ENCODE measurements around the gene DTX1. TPM values are rescaled to one million over a fixed set of nuclear protein-coding genes. Genes with fewer than 3 reads are reported as not detected.
A peak's percentile ranks its signal among the peaks of the same experiment; 100 is the strongest.

The DTX1 gene
- total RNA-seq, 1 experiment from 2014 or later, result 227 TPM

- Histone ChIP-seq H3K36me3 (ENCODE audit: insufficient read depth, low read length) (peaks cover 67% of the 10 kb centered on the region), H3K4me2 (ENCODE audit: low read depth, low read length, poor library complexity, severe bottlenecking) (no peak overlapping the region), H2AFZ (ENCODE audit: low read length) (no peak overlapping the region), H3K79me2 (ENCODE audit: low read length) (peaks cover 30% of the 10 kb centered on the region), H3K27me3 (ENCODE audit: low read length) (no peaks in the 10 kb centered on the region), H3K4me3 (ENCODE audit: low read length) (no peak overlapping the region), H4K20me1 (ENCODE audit: insufficient read depth, low read depth, low read length) (peaks cover 29% of the 10 kb centered on the region), H3K27ac (ENCODE audit: low read length) (peak overlapping the region; percentile 93), H3K4me1 (ENCODE audit: low read length) (peaks cover 71% of the 10 kb centered on the region), H3K9me3 (ENCODE audit: low read length) (no peaks in the 10 kb centered on the region), H3K9ac (ENCODE audit: low read length) (no peak overlapping the region), H3K9me2 (replicated peaks; ENCODE audit: insufficient read depth, low read length) (no peaks in the 10 kb centered on the region)
- no peak for DNase-seq
Measured at GRCh38 chr12:113088971-113089756, 32.6 kb downstream of the DTX1 start.

- Histone ChIP-seq H3K9me3 (ENCODE audit: low read length) (no peaks in the 10 kb centered on the region), H3K4me1 (ENCODE audit: low read length) (peaks cover 69% of the 10 kb centered on the region), H3K27me3 (ENCODE audit: low read length) (no peaks in the 10 kb centered on the region), H3K4me2 (ENCODE audit: low read depth, low read length, poor library complexity, severe bottlenecking) (no peak overlapping the region), H3K79me2 (ENCODE audit: low read length) (peaks cover 29% of the 10 kb centered on the region), H4K20me1 (ENCODE audit: insufficient read depth, low read depth, low read length) (peaks cover 29% of the 10 kb centered on the region), H3K9ac (ENCODE audit: low read length) (no peak overlapping the region), H3K9me2 (replicated peaks; ENCODE audit: insufficient read depth, low read length) (no peaks in the 10 kb centered on the region), H3K27ac (ENCODE audit: low read length) (peak overlapping the region; percentile 93; the same call in 1 of the 2 replicates), H2AFZ (ENCODE audit: low read length) (no peak overlapping the region), H3K36me3 (ENCODE audit: insufficient read depth, low read length) (peaks cover 66% of the 10 kb centered on the region), H3K4me3 (ENCODE audit: low read length) (no peak overlapping the region)
- peak; percentile 43 for DNase-seq
Measured at GRCh38 chr12:113089839-113090238, 33.3 kb downstream of the DTX1 start.

- Histone ChIP-seq H3K9me3 (ENCODE audit: low read length) (no peaks in the 10 kb centered on the region), H3K4me2 (ENCODE audit: low read depth, low read length, poor library complexity, severe bottlenecking) (no peak overlapping the region), H3K27ac (ENCODE audit: low read length) (no peak overlapping the region)
Measured at GRCh38 chr12:113090740-113091139, 34.2 kb downstream of the DTX1 start.

GRCh38 chr12:113091506-113091905 lies 35.0 kb downstream of the DTX1 start:
- no peak overlapping the region for H3K4me3 ChIP-seq (ENCODE audit: low read length)
- H3K79me2 ChIP-seq (ENCODE audit: low read length), result peaks cover 17% of the 10 kb centered on the region; the same call in 1 of the 2 replicates
- H3K4me2 ChIP-seq (ENCODE audit: low read depth, low read length, poor library complexity, severe bottlenecking), result no peak overlapping the region
- peaks cover 69% of the 10 kb centered on the region for H3K4me1 ChIP-seq (ENCODE audit: low read length)
- DNase-seq, result no peak
- H2AFZ ChIP-seq (ENCODE audit: low read length), result no peak overlapping the region
- H3K9ac ChIP-seq (ENCODE audit: low read length), result no peak overlapping the region
- H3K27me3 ChIP-seq (ENCODE audit: low read length), result no peaks in the 10 kb centered on the region
- H4K20me1 ChIP-seq (ENCODE audit: insufficient read depth, low read depth, low read length), result peaks cover 29% of the 10 kb centered on the region
- no peaks in the 10 kb centered on the region for H3K9me2 ChIP-seq (replicated peaks; ENCODE audit: insufficient read depth, low read length)
- H3K27ac ChIP-seq (ENCODE audit: low read length), result peak overlapping the region; percentile 36
- no peaks in the 10 kb centered on the region for H3K9me3 ChIP-seq (ENCODE audit: low read length)
- H3K36me3 ChIP-seq (ENCODE audit: insufficient read depth, low read length), result peaks cover 64% of the 10 kb centered on the region

More at GRCh38 chr12:113090740-113091139, 34.2 kb downstream of the DTX1 start:
- peaks cover 69% of the 10 kb centered on the region for H3K4me1 ChIP-seq (ENCODE audit: low read length)
- no peaks in the 10 kb centered on the region for H3K9me2 ChIP-seq (replicated peaks; ENCODE audit: insufficient read depth, low read length)
- H3K27me3 ChIP-seq (ENCODE audit: low read length), result no peaks in the 10 kb centered on the region
- no peak overlapping the region for H3K9ac ChIP-seq (ENCODE audit: low read length)
- H4K20me1 ChIP-seq (ENCODE audit: insufficient read depth, low read depth, low read length), result peaks cover 29% of the 10 kb centered on the region
- DNase-seq, result no peak
- peaks cover 69% of the 10 kb centered on the region for H3K36me3 ChIP-seq (ENCODE audit: insufficient read depth, low read length)
- peaks cover 22% of the 10 kb centered on the region for H3K79me2 ChIP-seq (ENCODE audit: low read length)
- no peak overlapping the region for H2AFZ ChIP-seq (ENCODE audit: low read length)
- H3K4me3 ChIP-seq (ENCODE audit: low read length), result no peak overlapping the region

- Histone ChIP-seq H3K9ac (ENCODE audit: low read length) (no peak overlapping the region), H3K4me2 (ENCODE audit: low read depth, low read length, poor library complexity, severe bottlenecking) (no peak overlapping the region), H2AFZ (ENCODE audit: low read length) (no peak overlapping the region), H3K9me2 (replicated peaks; ENCODE audit: insufficient read depth, low read length) (no peaks in the 10 kb centered on the region), H4K20me1 (ENCODE audit: insufficient read depth, low read depth, low read length) (peaks cover 25% of the 10 kb centered on the region), H3K4me3 (ENCODE audit: low read length) (no peak overlapping the region), H3K27me3 (ENCODE audit: low read length) (no peaks in the 10 kb centered on the region), H3K36me3 (ENCODE audit: insufficient read depth, low read length) (peaks cover 68% of the 10 kb centered on the region), H3K27ac (ENCODE audit: low read length) (peak overlapping the region; percentile 36), H3K4me1 (ENCODE audit: low read length) (peaks cover 69% of the 10 kb centered on the region), H3K79me2 (ENCODE audit: low read length) (peaks cover 8% of the 10 kb centered on the region; the same call in 1 of the 2 replicates), H3K9me3 (ENCODE audit: low read length) (no peaks in the 10 kb centered on the region)
- no peak for DNase-seq
Measured at GRCh38 chr12:113092607-113093408, 36.3 kb downstream of the DTX1 start.

- peak overlapping the region; percentile 39 for H3K27ac ChIP-seq (ENCODE audit: low read length)
- peaks cover 19% of the 10 kb centered on the region for H4K20me1 ChIP-seq (ENCODE audit: insufficient read depth, low read depth, low read length)
- no peaks in the 10 kb centered on the region for H3K9me3 ChIP-seq (ENCODE audit: low read length)
- H3K4me1 ChIP-seq (ENCODE audit: low read length), result peaks cover 72% of the 10 kb centered on the region
- H3K27me3 ChIP-seq (ENCODE audit: low read length), result no peaks in the 10 kb centered on the region
- DNase-seq, result no peak
- H3K4me2 ChIP-seq (ENCODE audit: low read depth, low read length, poor library complexity, severe bottlenecking), result no peak overlapping the region
- 0 out of 2 replicates have a peak, but pooled peaks cover 3% of the 10 kb centered on the region for H3K79me2 ChIP-seq (ENCODE audit: low read length)
- no peak overlapping the region for H2AFZ ChIP-seq (ENCODE audit: low read length)
- H3K36me3 ChIP-seq (ENCODE audit: insufficient read depth, low read length), result peaks cover 67% of the 10 kb centered on the region
- H3K4me3 ChIP-seq (ENCODE audit: low read length), result no peak overlapping the region
- no peaks in the 10 kb centered on the region for H3K9me2 ChIP-seq (replicated peaks; ENCODE audit: insufficient read depth, low read length)
- no peak overlapping the region for H3K9ac ChIP-seq (ENCODE audit: low read length)
Measured at GRCh38 chr12:113093409-113094101, 37.0 kb downstream of the DTX1 start.

GRCh38 chr12:113094738-113095137 lies 38.2 kb downstream of the DTX1 start:
- H4K20me1 ChIP-seq (ENCODE audit: insufficient read depth, low read depth, low read length), result peaks cover 11% of the 10 kb centered on the region; the same call in 1 of the 2 replicates
- H3K9me3 ChIP-seq (ENCODE audit: low read length), result no peaks in the 10 kb centered on the region
- no peaks in the 10 kb centered on the region for H3K27me3 ChIP-seq (ENCODE audit: low read length)
- no peak overlapping the region for H3K4me2 ChIP-seq (ENCODE audit: low read depth, low read length, poor library complexity, severe bottlenecking)
- no peaks in the 10 kb centered on the region for H3K79me2 ChIP-seq (ENCODE audit: low read length)
- H3K9ac ChIP-seq (ENCODE audit: low read length), result no peak overlapping the region
- peaks cover 71% of the 10 kb centered on the region for H3K36me3 ChIP-seq (ENCODE audit: insufficient read depth, low read length)
- no peak overlapping the region for H3K27ac ChIP-seq (ENCODE audit: low read length)
- H3K4me1 ChIP-seq (ENCODE audit: low read length), result peaks cover 76% of the 10 kb centered on the region
- no peak for DNase-seq
- no peaks in the 10 kb centered on the region for H3K9me2 ChIP-seq (replicated peaks; ENCODE audit: insufficient read depth, low read length)
- H3K4me3 ChIP-seq (ENCODE audit: low read length), result no peak overlapping the region
- H2AFZ ChIP-seq (ENCODE audit: low read length), result no peak overlapping the region
